T-cell (primary cell): ENCODE measurements around the gene ENPP3. TPM values are rescaled to one million over a fixed set of nuclear protein-coding genes. Genes with fewer than 3 reads are reported as not detected.
A peak's percentile ranks its signal among the peaks of the same experiment; 100 is the strongest.

Experiments
- ATAC-seq, 4 experiments: fragments of 200-7000 bp in 3 of 4; fragments of 150-1000 bp in 1 of 4; cut with Tn5 transposase; replicated peaks in 1 of 4; 1 replicate in 3 of 4; 2 replicates in 1 of 4; pipeline ENCODE4 v1.10.0; 2021; ENCODE audit warnings: moderate library complexity in 3 of 4, mild to moderate bottlenecking in 2 of 4, moderate number of reproducible peaks in 1 of 4
- CTCF ChIA-PET, 2 donors: fragments of 300-600 bp; sonication (Branson Sonifier 250); formaldehyde crosslinking; loops; one replicate each; lab custom pipeline; 2022; ENCODE audit warnings: antibody characterized with exemption in 2 of 2; lab: Charles Lee
- POLR2A ChIA-PET, 2 donors: fragments of 300-600 bp; sonication (Branson Sonifier 250); formaldehyde crosslinking; loops; one replicate each; lab custom pipeline; 2022; ENCODE audit warnings: antibody characterized with exemption in 2 of 2; lab: Charles Lee
- DNase-seq, 35 experiments: peaks; one replicate each; pipeline versions ENCODE4 v3.0.0 to v3.0.0-alpha.2; 2013 to 2023
- H3K27ac ChIP-seq: one replicate; pipeline ENCODE4 v1.5.1; 2013; ENCODE audit warnings: low read length
- H3K27me3 ChIP-seq, 2 experiments: replicated peaks in 1 of 2; 1 replicate in 1 of 2; 2 replicates in 1 of 2; pipeline versions ENCODE4 v1.6.1 to v1.7.0; 2013; ENCODE audit warnings: low read length in 1 of 2, mixed read lengths in 1 of 2; ENCODE audit not compliant: control insufficient read depth in 2 of 2, insufficient read depth in 2 of 2; ENCODE audit errors: extremely low read depth in 1 of 2
- H3K36me3 ChIP-seq, 2 donors: 1 replicate in 1 of 2; 2 replicates in 1 of 2; pipeline versions ENCODE4 v1.6.1 to v1.7.0; 2013; ENCODE audit warnings: low read length in 1 of 2; ENCODE audit not compliant: control insufficient read depth in 2 of 2, insufficient read depth in 1 of 2; ENCODE audit errors: extremely low read depth in 1 of 2
- H3K4me1 ChIP-seq, 2 experiments: 1 replicate in 1 of 2; 2 replicates in 1 of 2; pipeline versions ENCODE4 v1.6.1 to v1.7.0; 2013; ENCODE audit warnings: low read length in 2 of 2, mixed read lengths in 1 of 2; ENCODE audit not compliant: insufficient read depth in 2 of 2, control insufficient read depth in 1 of 2; ENCODE audit errors: extremely low read depth in 1 of 2
- H3K4me3 ChIP-seq, 2 donors: 1 replicate in 1 of 2; 2 replicates in 1 of 2; pipeline versions ENCODE4 v1.5.1 to v1.7.0; 2013; ENCODE audit warnings: mild to moderate bottlenecking in 2 of 2, low read length in 1 of 2, moderate library complexity in 1 of 2; ENCODE audit not compliant: control insufficient read depth in 1 of 2; ENCODE audit errors: extremely low read depth in 1 of 2
- H3K9me3 ChIP-seq: 2 replicates; pipeline ENCODE4 v1.7.0; 2013
- H3K27ac Mint-ChIP-seq, 2 donors: one replicate each; pipeline ENCODE4 v1.8.0; 2020 to 2021; ENCODE audit warnings: mild to moderate bottlenecking in 2 of 2, mixed read lengths in 2 of 2
- H3K27me3 Mint-ChIP-seq, 2 donors: one replicate each; pipeline ENCODE4 v1.8.0; 2021 to 2022; ENCODE audit warnings: mixed read lengths in 2 of 2
- H3K36me3 Mint-ChIP-seq: one replicate; pipeline ENCODE4 v1.8.0; 2021; ENCODE audit warnings: mixed read lengths
- H3K4me1 Mint-ChIP-seq, 3 donors: one replicate each; pipeline ENCODE4 v1.8.0; 2020 to 2022; ENCODE audit warnings: mixed read lengths in 3 of 3, mild to moderate bottlenecking in 1 of 3
- H3K4me3 Mint-ChIP-seq, 3 donors: one replicate each; pipeline ENCODE4 v1.8.0; 2020 to 2022; ENCODE audit warnings: mild to moderate bottlenecking in 3 of 3, mixed read lengths in 3 of 3, moderate library complexity in 3 of 3
- H3K9me3 Mint-ChIP-seq, 3 donors: one replicate each; pipeline ENCODE4 v1.8.0; 2020 to 2022; ENCODE audit warnings: mixed read lengths in 3 of 3
- WGBS: methylation state at CpG from one replicate; pipeline ENCODE4 v1.1.5; 2013; ENCODE audit warnings: missing lambda C conversion rate; ENCODE audit not compliant: insufficient coverage; 5-methylcytosine and 5-hydroxymethylcytosine counted together
- total RNA-seq, 35 experiments: library from RNA in 6 of 35; stranded (reverse) in 6 of 35; fragments of 120-200 nt in 1 of 35; gene quantifications; one replicate each; pipeline versions ENCODE4 v1.2.1 to v1.2.4 and lab custom pipeline; 2013 to 2026

Gene ENPP3
- total RNA-seq, 5 donors from 2014 or later (not counting 1 experiment from before 2014, with no cell fraction given), result 0.30 to 0.68 (median 0.53) TPM

DNA sequence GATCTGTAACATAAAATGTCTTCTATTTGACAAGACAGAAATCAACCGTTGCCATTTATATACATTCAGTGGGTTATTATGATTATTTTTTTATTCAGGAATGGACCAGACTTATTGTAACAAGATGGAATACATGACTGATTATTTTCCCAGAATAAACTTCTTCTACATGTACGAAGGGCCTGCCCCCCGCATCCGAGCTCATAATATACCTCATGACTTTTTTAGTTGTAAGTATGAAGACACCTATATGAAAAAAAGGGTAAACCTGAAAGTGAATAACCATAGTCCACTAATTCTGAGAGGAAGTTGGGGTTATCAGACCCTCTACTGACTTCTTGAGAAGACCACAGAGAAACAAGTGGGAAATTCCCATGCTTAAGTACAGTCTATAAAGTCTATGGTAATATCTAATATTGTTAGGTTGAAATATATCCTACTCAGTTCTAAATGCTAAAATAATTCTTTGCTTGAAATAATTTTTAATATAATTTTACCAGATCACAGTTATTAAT lies 48.2 kb downstream of the ENPP3 start:
- ATAC-seq, result no peak
- CTCF ChIA-PET, result interaction anchor here in 1 of 2 donors (0.6 to 1.2 kb wide), 2 partner anchors 13 to 39 kb away, joined by 3 to 4 read pairs; no protein-coding TSS in a partner anchor

DNA sequence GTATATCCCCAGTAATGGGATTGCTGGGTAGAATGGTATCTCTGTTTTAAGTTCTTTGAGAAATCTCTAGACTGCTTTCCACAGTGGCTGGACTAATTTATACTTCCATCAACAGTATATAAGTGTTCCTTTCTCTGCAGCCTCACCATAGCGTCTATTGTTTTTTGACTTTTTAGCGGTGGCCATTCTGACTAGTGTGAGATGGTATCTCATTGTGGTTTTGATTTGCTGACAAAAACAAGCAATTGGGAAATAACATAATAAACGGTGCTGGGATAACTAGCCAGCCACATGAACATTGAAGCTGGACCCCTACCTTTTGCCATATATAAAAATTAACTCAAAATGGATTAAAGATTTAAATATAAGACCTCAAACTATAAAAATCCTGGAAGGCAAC lies 49.9 kb downstream of the ENPP3 start:
- Mint-ChIP-seq H3K4me1 (peaks cover 0 to 8% (median 0%) of the 10 kb centered on the region in 3 donors), H3K4me3 (no peak overlapping the region), H3K9me3 (no peaks in the 10 kb centered on the region), H3K27ac (no peak overlapping the region), H3K36me3 (peaks cover 3% of the 10 kb centered on the region), H3K27me3 (no peaks in the 10 kb centered on the region)
- Histone ChIP-seq H3K36me3 (no peaks in the 10 kb centered on the region), H3K27ac (no peak overlapping the region), H3K4me1 (no peaks in the 10 kb centered on the region), H3K9me3 (no peaks in the 10 kb centered on the region), H3K27me3 (no peaks in the 10 kb centered on the region), H3K4me3 (no peak overlapping the region)
- ChIA-PET POLR2A (no interaction called here), CTCF (no interaction called here)
- ATAC-seq (no peak), DNase-seq (no peak)
- WGBS, result no CpG with 5 or more reads among the region's 3 CpGs

More for the DNA sequence above, 48.2 kb downstream of the ENPP3 start:
- Histone ChIP-seq H3K4me1 (no peaks in the 10 kb centered on the region), H3K27me3 (no peaks in the 10 kb centered on the region), H3K9me3 (no peaks in the 10 kb centered on the region), H3K36me3 (no peaks in the 10 kb centered on the region), H3K4me3 (no peak overlapping the region), H3K27ac (no peak overlapping the region)
- H3K27ac Mint-ChIP-seq, result no peak overlapping the region
- no peak overlapping the region for H3K4me3 Mint-ChIP-seq
- no peaks in the 10 kb centered on the region for H3K9me3 Mint-ChIP-seq
- no peak for DNase-seq
- no CpG with 5 or more reads among the region's 4 CpGs for WGBS
- POLR2A ChIA-PET, result no interaction called here
- H3K4me1 Mint-ChIP-seq, result peaks cover 0 to 8% (median 0%) of the 10 kb centered on the region in 3 donors
- H3K27me3 Mint-ChIP-seq, result no peaks in the 10 kb centered on the region
- peaks cover 3% of the 10 kb centered on the region for H3K36me3 Mint-ChIP-seq

- Histone ChIP-seq H3K27ac (no peak overlapping the region), H3K4me1 (no peaks in the 10 kb centered on the region), H3K36me3 (no peaks in the 10 kb centered on the region), H3K27me3 (no peaks in the 10 kb centered on the region), H3K4me3 (no peak overlapping the region), H3K9me3 (no peaks in the 10 kb centered on the region)
- no peak for ATAC-seq
- no CpG with 5 or more reads among the region's 1 CpG for WGBS
- ChIA-PET POLR2A (no interaction called here), CTCF (no interaction called here)
- Mint-ChIP-seq H3K36me3 (peaks cover 3% of the 10 kb centered on the region), H3K4me3 (no peak overlapping the region), H3K4me1 (peaks cover 0 to 8% (median 0%) of the 10 kb centered on the region in 3 donors), H3K27me3 (no peaks in the 10 kb centered on the region), H3K27ac (peak overlapping the region in 1 of 2 donors; percentile 27), H3K9me3 (no peaks in the 10 kb centered on the region)
- DNase-seq, result no peak
Observed at GRCh38 chr6:131688286-131688685, 51.2 kb downstream of the ENPP3 start.

- no peak overlapping the region for H3K27ac ChIP-seq
- peaks cover 0 to 8% (median 0%) of the 10 kb centered on the region in 3 donors for H3K4me1 Mint-ChIP-seq
- H3K36me3 Mint-ChIP-seq, result no peaks in the 10 kb centered on the region
- DNase-seq, result no peak
- no peak for ATAC-seq
- peaks cover 0 to 4% of the 10 kb centered on the region in 2 donors for H3K27me3 Mint-ChIP-seq
- H3K4me3 ChIP-seq, result no peak overlapping the region
- H3K27me3 ChIP-seq, result no peaks in the 10 kb centered on the region
- no peak overlapping the region for H3K4me3 Mint-ChIP-seq
- H3K36me3 ChIP-seq, result no peaks in the 10 kb centered on the region
- WGBS, result no CpG with 5 or more reads among the region's 1 CpG
- no peaks in the 10 kb centered on the region for H3K9me3 ChIP-seq
- H3K4me1 ChIP-seq, result no peaks in the 10 kb centered on the region
- ChIA-PET POLR2A (no interaction called here), CTCF (no interaction called here)
- no peaks in the 10 kb centered on the region for H3K9me3 Mint-ChIP-seq
- H3K27ac Mint-ChIP-seq, result no peak overlapping the region
Observed at GRCh38 chr6:131692031-131692430, 54.9 kb downstream of the ENPP3 start.

- Mint-ChIP-seq H3K27ac (no peak overlapping the region), H3K4me3 (no peak overlapping the region), H3K4me1 (peaks cover 0 to 8% (median 0%) of the 10 kb centered on the region in 3 donors), H3K27me3 (peaks cover 0 to 4% of the 10 kb centered on the region in 2 donors), H3K9me3 (no peaks in the 10 kb centered on the region), H3K36me3 (no peaks in the 10 kb centered on the region)
- ChIA-PET CTCF (no interaction called here), POLR2A (no interaction called here)
- Histone ChIP-seq H3K9me3 (no peaks in the 10 kb centered on the region), H3K27me3 (no peaks in the 10 kb centered on the region), H3K36me3 (no peaks in the 10 kb centered on the region), H3K4me3 (no peak overlapping the region), H3K4me1 (no peaks in the 10 kb centered on the region), H3K27ac (no peak overlapping the region)
- ATAC-seq (no peak), DNase-seq (no peak)
Observed at GRCh38 chr6:131692589-131692988, 55.5 kb downstream of the ENPP3 start.

DNA sequence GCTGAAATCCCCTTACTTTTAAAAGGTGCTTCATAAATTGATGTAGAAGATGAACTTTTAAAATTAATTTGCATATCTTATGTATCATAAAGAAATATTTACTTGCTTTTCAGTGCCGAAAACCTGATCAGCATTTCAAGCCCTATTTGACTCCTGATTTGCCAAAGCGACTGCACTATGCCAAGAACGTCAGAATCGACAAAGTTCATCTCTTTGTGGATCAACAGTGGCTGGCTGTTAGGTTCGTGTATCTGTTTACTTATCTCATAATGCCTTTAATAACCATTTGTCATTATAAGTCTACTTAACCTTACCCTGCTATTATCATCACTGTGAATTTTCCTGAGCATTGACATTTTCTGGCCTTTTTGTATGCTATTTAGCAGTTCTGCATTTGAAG lies 56.3 kb downstream of the ENPP3 start:
- Mint-ChIP-seq H3K9me3 (no peaks in the 10 kb centered on the region), H3K4me3 (no peak overlapping the region), H3K4me1 (peaks cover 0 to 5% (median 0%) of the 10 kb centered on the region in 3 donors), H3K27me3 (peaks cover 0 to 4% of the 10 kb centered on the region in 2 donors), H3K27ac (no peak overlapping the region), H3K36me3 (no peaks in the 10 kb centered on the region)
- ATAC-seq (no peak), DNase-seq (no peak)
- H3K27me3 ChIP-seq, result no peaks in the 10 kb centered on the region
- CTCF ChIA-PET, result no interaction called here
- H3K9me3 ChIP-seq, result no peaks in the 10 kb centered on the region
- H3K36me3 ChIP-seq, result no peaks in the 10 kb centered on the region
- POLR2A ChIA-PET, result no interaction called here
- no peak overlapping the region for H3K27ac ChIP-seq
- no peak overlapping the region for H3K4me3 ChIP-seq
- H3K4me1 ChIP-seq, result no peaks in the 10 kb centered on the region
- WGBS, result 94% methylated on average over 5 of the region's 5 CpGs
